ENCODE results near the gene MUC5B.

Gene MUC5B

DNA sequence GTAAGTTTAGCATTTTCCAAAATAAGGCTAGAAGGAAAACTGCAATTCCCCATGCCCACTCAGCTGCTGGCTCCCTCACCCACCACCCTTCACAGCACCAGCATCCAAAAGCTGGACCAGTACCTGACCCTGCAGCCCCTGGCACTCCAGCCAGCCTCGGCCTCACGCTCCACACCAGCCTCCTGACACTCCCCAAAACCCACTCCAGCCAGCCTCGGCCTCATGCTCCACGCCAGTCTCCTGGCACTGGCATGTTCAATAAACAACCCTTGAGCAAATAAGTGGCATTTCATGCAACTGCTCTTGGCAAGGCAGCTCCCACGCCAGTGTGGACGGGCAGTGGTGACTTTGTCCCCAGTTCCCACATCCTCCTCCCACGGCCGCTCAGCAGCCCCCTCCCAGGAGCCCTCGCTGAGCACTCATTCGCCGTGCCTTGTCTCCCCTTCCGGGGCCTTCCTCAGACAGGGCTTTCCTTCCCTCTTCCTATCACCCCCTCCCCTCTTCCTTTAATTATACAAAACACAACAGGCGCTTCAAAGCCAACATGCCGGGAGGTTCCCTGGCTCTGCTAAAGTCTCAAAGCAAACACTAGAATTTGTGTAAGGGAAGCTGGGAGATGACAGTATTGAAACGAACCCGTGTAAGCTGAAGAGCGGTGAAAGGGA, 79.7 kb downstream of the MUC5B start:
- DNase-seq = no peak

DNA sequence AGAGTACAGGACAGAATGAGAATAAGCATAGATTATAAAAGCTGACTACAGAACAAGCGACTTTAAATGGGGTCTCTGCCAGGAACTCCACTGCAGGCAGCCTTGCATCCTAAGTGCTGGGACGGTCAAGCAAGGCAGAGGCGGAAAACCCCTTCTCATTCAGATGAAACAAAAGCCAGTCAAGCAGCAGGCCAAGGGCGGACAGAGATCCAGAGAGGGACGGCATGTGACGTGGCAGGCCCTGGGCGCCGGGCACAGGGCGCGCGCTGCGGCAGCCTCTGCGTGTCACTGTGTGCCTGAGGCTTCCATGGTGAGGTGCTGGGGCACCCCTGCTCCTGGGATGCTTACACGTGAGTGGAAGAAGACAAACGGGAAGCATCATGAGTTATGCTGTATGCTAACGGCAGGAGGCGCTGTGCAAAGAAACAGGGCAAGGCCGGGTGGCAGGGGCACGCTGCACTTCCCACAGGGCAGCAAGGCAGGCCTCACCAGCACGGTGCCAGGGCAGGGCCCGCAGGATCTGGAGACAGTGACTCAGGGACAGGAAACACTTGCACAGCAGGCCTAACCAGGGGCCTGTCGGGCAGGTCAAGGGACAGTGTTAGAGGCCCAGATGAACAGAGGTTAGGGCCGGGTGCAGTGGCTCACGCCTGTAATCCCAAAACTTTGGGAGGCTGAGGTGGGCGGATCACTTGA, 80.4 kb downstream of the MUC5B start:
- no peak for DNase-seq

DNA sequence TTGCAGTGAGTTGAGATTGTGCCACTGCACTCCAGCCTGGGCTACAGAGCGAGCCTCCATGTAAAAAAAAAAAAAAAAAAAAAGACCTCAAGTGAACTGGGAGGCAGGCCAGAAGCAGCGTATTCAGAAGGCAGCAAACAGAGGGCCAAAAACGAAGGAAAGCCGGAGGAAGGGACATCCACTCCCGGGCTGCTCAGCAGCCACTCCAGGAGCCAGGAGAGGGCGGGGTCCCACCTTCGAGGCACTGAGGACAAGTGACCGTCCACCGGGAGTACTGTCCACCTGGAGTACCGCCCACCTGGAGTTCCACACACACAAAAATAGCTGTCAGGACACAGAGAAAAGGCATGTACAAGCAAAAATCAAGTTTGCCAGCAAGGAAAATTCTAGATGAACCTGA, 81.1 kb downstream of the MUC5B start:
- DNase-seq = no peak

- no peak for DNase-seq
Observed at GRCh38 chr11:1304380-1304779, 81.5 kb downstream of the MUC5B start.

- no peak for DNase-seq
Observed at GRCh38 chr11:1305063-1305495, 82.2 kb downstream of the MUC5B start.

DNA sequence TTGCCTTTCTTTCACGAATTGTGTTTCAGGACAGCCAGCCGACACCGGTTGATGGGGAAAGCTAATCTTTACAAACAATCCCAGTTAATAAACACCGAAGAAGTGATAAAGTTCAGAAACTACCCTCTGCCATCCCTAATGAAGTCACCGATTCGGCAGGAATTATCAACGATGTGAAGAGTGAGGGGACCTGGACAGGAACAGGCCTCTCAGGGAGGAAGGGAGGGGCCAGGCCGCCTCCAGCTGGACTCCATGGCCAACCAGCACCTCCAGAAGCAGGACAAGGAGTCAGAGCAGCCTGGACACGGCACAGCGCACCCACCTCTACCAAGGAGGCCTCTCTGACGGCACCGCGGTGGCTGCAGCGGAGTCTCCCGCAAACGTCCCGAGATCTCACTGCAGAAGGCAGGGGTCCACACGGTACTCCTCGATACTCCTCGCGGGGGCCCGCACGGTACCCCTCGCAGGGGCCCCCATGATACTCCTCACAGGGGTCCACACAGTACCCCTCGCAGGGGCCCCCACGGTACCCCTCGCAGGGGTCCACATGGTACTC, 82.7 kb downstream of the MUC5B start:
- DNase-seq = no peak

GRCh38 chr11:1306186-1307162, 83.6 kb downstream of the MUC5B start:
- DNase-seq = no peak

DNA sequence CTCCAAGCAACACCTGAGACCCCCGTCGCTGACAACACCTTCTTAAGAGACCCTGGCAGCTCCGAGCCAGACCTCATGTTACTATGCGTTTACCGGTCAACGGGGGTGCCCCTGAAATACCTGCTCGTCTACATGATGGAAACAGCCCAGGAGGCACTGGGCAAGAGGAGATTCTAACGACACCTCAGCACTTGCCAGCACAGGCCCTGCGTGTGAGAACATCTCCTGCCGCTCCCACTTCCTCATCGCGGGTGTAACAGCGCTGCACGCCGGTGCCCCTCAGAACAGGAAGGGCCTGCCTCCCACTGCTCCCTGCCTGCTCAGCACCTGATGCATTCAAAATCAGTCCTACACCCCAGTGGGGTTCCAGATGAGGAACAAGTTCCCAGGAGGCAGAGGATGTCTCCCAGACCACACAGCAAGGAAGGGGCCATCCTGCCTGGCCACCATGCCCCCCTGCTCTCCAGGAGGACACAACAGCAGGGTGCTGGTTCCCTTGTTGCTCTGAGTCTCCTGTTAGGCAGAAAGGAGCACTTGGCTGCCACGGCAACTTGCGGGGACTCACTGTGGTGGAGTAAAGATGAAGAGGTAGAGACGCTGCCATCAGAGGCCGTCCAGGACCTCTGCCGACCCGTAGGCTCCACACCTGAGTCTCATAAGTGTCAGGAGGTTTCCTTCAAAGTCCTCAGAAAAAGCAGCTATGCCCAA, 84.5 kb downstream of the MUC5B start:
- DNase-seq = no peak

GRCh38 chr11:1307998-1308742, 85.3 kb downstream of the MUC5B start:
- DNase-seq = no peak

DNA sequence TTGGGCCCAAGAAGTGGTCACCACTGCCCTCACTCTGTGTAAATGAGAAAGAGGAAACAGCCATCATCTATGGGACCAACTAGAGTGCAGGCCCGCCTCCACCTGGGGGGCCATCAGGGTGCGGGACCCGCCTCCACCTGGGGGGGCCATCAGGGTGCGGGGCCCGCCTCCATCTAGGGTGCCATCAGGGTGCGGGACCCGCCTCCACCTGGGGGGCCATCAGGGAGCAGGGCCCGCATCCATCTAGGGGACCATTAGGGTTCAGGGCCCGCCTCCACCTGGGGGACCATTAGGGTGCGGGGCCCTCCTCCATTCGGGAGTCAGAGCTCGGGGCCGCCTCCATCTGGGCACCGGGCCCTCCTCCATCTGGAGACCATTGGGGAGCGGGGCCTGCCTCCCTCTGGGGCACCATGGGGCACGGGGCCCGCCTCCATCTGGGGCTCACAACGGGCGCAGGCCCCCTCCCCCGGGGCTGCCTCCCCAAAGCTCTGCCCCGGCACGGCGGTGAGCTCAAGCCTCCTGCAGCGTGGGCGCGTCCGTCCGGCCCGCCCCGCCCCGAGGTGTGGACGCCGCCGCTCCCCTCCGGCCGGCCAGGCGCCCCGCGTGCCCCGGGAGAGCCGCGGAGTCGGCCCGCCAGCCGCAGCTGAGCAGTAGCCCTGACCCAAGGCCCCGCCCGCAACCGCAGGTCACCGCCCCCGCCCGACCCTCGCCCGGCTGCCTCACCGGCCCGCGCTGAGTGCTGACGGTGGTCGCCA, 86.1 kb downstream of the MUC5B start:
- DNase-seq = no peak

DNA sequence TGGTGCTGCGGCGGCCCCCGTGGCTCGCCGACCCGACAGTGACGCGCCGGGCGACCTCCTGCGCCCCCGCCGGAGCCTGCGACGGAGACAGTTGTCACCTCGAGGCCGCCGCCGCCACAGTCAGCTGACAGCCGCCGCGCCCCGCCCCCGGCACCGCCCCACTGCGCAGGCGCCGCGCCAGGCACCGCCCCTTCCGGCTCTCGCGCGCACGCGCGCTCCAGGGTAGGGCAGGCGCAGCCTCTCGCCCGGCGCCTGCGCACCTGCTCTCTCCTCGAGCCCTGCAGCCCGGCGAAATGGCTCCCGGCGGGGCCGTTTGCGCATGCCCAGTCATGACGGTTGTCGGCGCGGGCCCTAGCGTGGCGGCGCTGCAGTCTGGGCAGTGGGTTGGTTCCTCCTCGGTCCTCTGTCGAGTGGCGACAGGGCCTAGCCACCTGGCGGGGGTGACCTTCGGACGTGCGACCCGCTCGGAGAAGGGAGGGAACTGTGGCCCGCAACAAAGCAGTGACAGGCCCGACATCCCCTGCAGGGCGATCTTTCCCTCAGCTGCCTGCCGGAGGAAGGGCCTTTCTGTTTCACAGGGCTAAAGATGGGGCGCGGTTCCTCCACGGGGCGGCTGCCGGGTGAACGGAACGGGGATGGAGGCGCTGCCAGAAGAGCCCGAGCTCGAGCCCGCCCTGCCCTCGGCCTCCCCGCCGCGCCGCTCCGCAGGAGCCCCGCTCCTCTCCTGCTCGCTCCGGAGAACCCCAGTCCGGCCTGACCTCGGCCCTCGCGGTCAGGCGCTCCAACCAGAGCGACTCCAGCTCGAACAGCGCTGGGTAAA, 86.8 kb downstream of the MUC5B start, which contains the start of gene TOLLIP:
TSS of gene TOLLIP (minus strand) at position 135 of the 820 bp plus-strand sequence. CDS start at position 1, 134 bp downstream.
- DNase-seq = peak; percentile 97

GRCh38 chr11:1310318-1310687, 87.4 kb downstream of the MUC5B start:
- no peak for DNase-seq

DNA sequence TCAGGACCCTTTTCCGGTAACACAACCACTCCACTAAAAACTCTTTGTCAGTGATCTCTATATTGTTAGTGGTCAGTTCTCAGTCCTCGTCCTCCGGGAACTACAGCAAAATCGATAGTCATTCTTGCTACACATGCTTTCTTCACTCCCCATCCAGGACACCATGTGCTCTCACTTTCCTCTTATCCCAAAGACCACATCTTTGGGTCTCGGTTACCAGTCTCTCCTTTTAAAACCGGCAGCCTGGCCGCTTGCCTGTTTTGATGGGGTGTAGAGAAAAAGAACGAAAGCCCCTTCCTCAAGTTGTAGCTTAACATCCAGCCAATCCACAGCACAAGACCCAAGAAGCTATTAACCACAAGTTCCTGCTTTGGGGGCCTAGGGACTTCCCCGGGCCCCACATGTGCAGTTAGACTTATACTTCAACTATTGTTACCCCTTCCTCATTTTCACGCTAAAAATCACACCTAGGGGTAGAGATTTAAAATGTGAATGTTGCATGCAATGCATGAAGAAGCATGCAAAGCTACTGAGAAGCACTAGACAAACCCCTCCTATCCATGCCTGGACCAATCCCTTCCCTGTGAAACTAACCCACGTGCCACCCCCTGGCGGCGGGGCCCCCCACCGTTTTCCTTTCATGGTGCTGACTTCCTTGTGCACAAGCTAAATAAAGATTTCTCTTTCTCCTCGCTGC, 88.1 kb downstream of the MUC5B start:
- peak; percentile 33 for DNase-seq
